Measurements from ENCODE around the gene PLCD4. TPM values are rescaled to one million over a fixed set of nuclear protein-coding genes. Genes with fewer than 3 reads are reported as not detected.

PLCD4 gene
- total RNA-seq, 1 experiment from 2014 or later, result 0.42 TPM

DNA sequence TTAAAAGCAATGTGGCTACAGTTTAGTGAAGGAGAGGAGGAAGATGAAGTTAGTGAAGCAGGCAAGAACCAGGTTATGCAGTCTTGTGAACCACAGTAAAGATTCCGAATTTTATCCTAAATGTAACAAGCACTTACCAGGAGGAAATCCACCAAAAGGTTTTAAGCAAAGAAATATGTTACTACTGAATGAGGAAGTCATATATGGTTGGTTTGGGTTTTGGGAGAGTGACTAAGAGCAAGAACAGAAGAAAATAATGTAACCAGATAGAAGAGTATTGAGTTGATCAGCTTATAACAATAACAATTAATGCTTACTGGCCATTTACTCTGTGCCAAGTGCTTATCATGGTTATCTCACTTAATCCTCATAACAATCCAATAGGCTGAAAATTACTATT lies 41.4 kb upstream of the PLCD4 start:
- Histone ChIP-seq H2BK15ac (ENCODE audit: low read depth, low read length) (no peak overlapping the region), H2AFZ (ENCODE audit: low read length) (no peak overlapping the region), H3K56ac (ENCODE audit: insufficient read length, low read depth, low read length) (no peak overlapping the region), H3K23me2 (ENCODE audit: insufficient read length, low read depth, low read length, poor library complexity, severe bottlenecking) (peaks cover 11% of the 10 kb centered on the region), H3K18ac (ENCODE audit: insufficient read length, low read depth, low read length) (no peak overlapping the region), H2BK5ac (ENCODE audit: insufficient read length, low read length) (no peak overlapping the region), H3K79me2 (ENCODE audit: insufficient read depth, low read length) (peaks cover 35% of the 10 kb centered on the region; the same call in 1 of the 2 replicates), H2BK120ac (ENCODE audit: low read depth, low read length, poor library complexity, severe bottlenecking) (no peak overlapping the region), H2BK20ac (ENCODE audit: low read depth, low read length, poor library complexity, severe bottlenecking) (no peak overlapping the region), H2AK5ac (ENCODE audit: insufficient read length, low read length) (no peak overlapping the region), H2BK12ac (ENCODE audit: insufficient read length, low read depth, low read length) (no peak overlapping the region), H4K20me1 (ENCODE audit: control insufficient read depth, insufficient read depth, insufficient read length) (no peaks in the 10 kb centered on the region), H3K79me1 (ENCODE audit: insufficient read depth, low read depth, low read length, poor library complexity, severe bottlenecking) (peaks cover 4% of the 10 kb centered on the region), H3K9ac (ENCODE audit: extremely low read depth, insufficient read length, low read length) (no peak overlapping the region), H3K27me3 (ENCODE audit: insufficient read depth, low read length) (no peaks in the 10 kb centered on the region), H4K5ac (ENCODE audit: insufficient read length, low read depth, low read length) (no peak overlapping the region), H3K4me2 (ENCODE audit: insufficient read depth, insufficient read length, low read length) (no peak overlapping the region), H4K8ac (replicated peaks; ENCODE audit: insufficient read length, low read depth, low read length) (no peak overlapping the region), H3K9me3 (ENCODE audit: control insufficient read depth, low read depth, low read length) (no peaks in the 10 kb centered on the region), H3T11ph (ENCODE audit: low read length) (no peak overlapping the region), H3K4me1 (ENCODE audit: insufficient read depth, low read length) (peaks cover 2% of the 10 kb centered on the region; the same call in 1 of the 2 replicates), H3K4ac (ENCODE audit: low read depth, low read length) (no peak overlapping the region), H3K27ac (ENCODE audit: insufficient read length, low read depth, low read length) (no peak overlapping the region), H3K23ac (ENCODE audit: insufficient read length, low read depth, low read length) (no peak overlapping the region), H3K14ac (ENCODE audit: insufficient read depth, low read length) (no peak overlapping the region), H4K91ac (ENCODE audit: insufficient read length, low read depth, low read length) (no peak overlapping the region)
- no peak for DNase-seq
- H3K36me3 Mint-ChIP-seq (ENCODE audit: insufficient read depth in 1 of 3, low read depth in 3 of 3), result peaks cover 15 to 46% (median 45%) of the 10 kb centered on the region in 3 experiments; a peak in 6 of 7 replicates
- TF ChIP-seq, protein P1, sequence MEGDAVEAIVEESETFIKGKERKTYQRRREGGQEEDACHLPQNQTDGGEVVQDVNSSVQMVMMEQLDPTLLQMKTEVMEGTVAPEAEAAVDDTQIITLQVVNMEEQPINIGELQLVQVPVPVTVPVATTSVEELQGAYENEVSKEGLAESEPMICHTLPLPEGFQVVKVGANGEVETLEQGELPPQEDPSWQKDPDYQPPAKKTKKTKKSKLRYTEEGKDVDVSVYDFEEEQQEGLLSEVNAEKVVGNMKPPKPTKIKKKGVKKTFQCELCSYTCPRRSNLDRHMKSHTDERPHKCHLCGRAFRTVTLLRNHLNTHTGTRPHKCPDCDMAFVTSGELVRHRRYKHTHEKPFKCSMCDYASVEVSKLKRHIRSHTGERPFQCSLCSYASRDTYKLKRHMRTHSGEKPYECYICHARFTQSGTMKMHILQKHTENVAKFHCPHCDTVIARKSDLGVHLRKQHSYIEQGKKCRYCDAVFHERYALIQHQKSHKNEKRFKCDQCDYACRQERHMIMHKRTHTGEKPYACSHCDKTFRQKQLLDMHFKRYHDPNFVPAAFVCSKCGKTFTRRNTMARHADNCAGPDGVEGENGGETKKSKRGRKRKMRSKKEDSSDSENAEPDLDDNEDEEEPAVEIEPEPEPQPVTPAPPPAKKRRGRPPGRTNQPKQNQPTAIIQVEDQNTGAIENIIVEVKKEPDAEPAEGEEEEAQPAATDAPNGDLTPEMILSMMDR (conservative IDR thresholded peaks at IDR 0.05), result no peak
- peak overlapping the region in 1 of 3 experiments; percentile 48; a peak in 1 of 7 replicates for H3K27ac Mint-ChIP-seq
- no CpG with 5 or more reads among the region's 1 CpG for WGBS (ENCODE audit: extremely low coverage, insufficient read length, low lambda C conversion rate)
- peak overlapping the region; percentile 87 to 95 for H3K4me3 Mint-ChIP-seq
- H3K27me3 Mint-ChIP-seq (ENCODE audit: low read depth), result no peaks in the 10 kb centered on the region
- H3K4me1 Mint-ChIP-seq, result peaks cover 26 to 35% of the 10 kb centered on the region in 2 experiments
- H3K9me3 Mint-ChIP-seq, result no peaks in the 10 kb centered on the region
